AG04449 (cell line): ENCODE results near the gene EIF2S2.
"Not testable (repeated sequence)": the region's sequence is repeated elsewhere in the genome, so short reads cannot be mapped to it uniquely, and the experiment has no call there.

Source experiments
- CTCF ChIA-PET: fragments of 350-600 bp; formaldehyde crosslinking; extraction: SDS; loops from one replicate; lab custom pipeline; 2021; ENCODE audit warnings: antibody characterized with exemption; lab: Yijun Ruan, JAX
- POLR2A ChIA-PET: fragments of 400-600, 350-600 bp; formaldehyde crosslinking; extraction: SDS; loops from one replicate; lab custom pipeline; 2020; ENCODE audit warnings: antibody characterized with exemption, inconsistent platforms; lab: Yijun Ruan, JAX
- DNase-seq: peaks from one replicate; pipeline ENCODE4 v3.0.0-alpha.2; 2010; ENCODE audit warnings: low read depth, low spot score
- H3K4me3 ChIP-seq: 2 replicates; pipeline ENCODE4 v1.5.1; 2011; ENCODE audit warnings: low read depth, mild to moderate bottlenecking, control low read depth, low read length
- CTCF ChIP-seq: IDR thresholded peaks from one replicate; pipeline ENCODE4 v1.5.1; 2011; ENCODE audit warnings: mild to moderate bottlenecking, moderate library complexity, low read length, control low read depth, inconsistent platforms; ENCODE audit not compliant: insufficient read depth; ENCODE audit errors: missing control alignments

EIF2S2 gene

GRCh38 chr20:34143951-34144350, 31.9 kb upstream of the EIF2S2 start:
- H3K4me3 ChIP-seq: no peak overlapping the region
- TF ChIP-seq CTCF: no peak
- no peak for DNase-seq
- POLR2A ChIA-PET: no interaction called here
- CTCF ChIA-PET: no interaction called here

GRCh38 chr20:34142121-34142520, 30.1 kb upstream of the EIF2S2 start:
- ChIA-PET POLR2A (no interaction called here), CTCF (no interaction called here)
- TF ChIP-seq CTCF: no peak
- H3K4me3 ChIP-seq: no peak overlapping the region
- DNase-seq: no peak

- no peak for TF ChIP-seq CTCF
- ChIA-PET CTCF (no interaction called here), POLR2A (no interaction called here)
- DNase-seq: no peak
- no peak overlapping the region for H3K4me3 ChIP-seq
These were observed 29.2 kb upstream of the EIF2S2 start for GRCh38 chr20:34141293-34141692.

GRCh38 chr20:34135525-34136275, 23.7 kb upstream of the EIF2S2 start:
- ChIA-PET CTCF (interaction anchor here (1.2 kb wide), 1 partner anchor 17 kb away, joined by 7 read pairs; no protein-coding TSS in a partner anchor), POLR2A (interaction anchor here (0.6 kb wide), 1 partner anchor 683 kb away, joined by 4 read pairs; no protein-coding TSS in a partner anchor)
- not testable (repeated sequence) for H3K4me3 ChIP-seq, DNase-seq

- POLR2A ChIA-PET, H3K4me3 ChIP-seq, DNase-seq: not testable (repeated sequence)
- CTCF ChIA-PET: interaction anchor here (1.1 kb wide), 1 partner anchor 271 kb away, joined by 3 read pairs; no protein-coding TSS in a partner anchor
These were observed 21.4 kb upstream of the EIF2S2 start for GRCh38 chr20:34133365-34133860.

- CTCF ChIA-PET: interaction anchor here (1.1 kb wide), 1 partner anchor 270 kb away, joined by 3 read pairs; no protein-coding TSS in a partner anchor
- POLR2A ChIA-PET, DNase-seq, H3K4me3 ChIP-seq: not testable (repeated sequence)
These were observed 20.9 kb upstream of the EIF2S2 start for GRCh38 chr20:34132943-34133342.

- H3K4me3 ChIP-seq, CTCF ChIA-PET, POLR2A ChIA-PET, DNase-seq: not testable (repeated sequence)
These were observed 20.4 kb upstream of the EIF2S2 start for GRCh38 chr20:34132491-34132890.

GRCh38 chr20:34131491-34131890, 19.4 kb upstream of the EIF2S2 start:
- POLR2A ChIA-PET: no interaction called here
- CTCF ChIA-PET: interaction anchor here (1.0 to 4.4 kb wide), 6 partner anchors 10 to 478 kb away, joined by 3 to 27 read pairs (median 4); no protein-coding TSS in a partner anchor
- TF ChIP-seq CTCF: no peak
- H3K4me3 ChIP-seq: no peak overlapping the region
- no peak for DNase-seq
